NCI-H1048 (cell line): ENCODE data around the gene CTAG2.
"Not testable (repeated sequence)": the region's sequence is repeated elsewhere in the genome, so short reads cannot be mapped to it uniquely, and the experiment has no call there.

Experiments
- DNase-seq: peaks from one replicate; lab custom pipeline; 2025; lab: John Stamatoyannopoulos, UW

The CTAG2 gene

DNA sequence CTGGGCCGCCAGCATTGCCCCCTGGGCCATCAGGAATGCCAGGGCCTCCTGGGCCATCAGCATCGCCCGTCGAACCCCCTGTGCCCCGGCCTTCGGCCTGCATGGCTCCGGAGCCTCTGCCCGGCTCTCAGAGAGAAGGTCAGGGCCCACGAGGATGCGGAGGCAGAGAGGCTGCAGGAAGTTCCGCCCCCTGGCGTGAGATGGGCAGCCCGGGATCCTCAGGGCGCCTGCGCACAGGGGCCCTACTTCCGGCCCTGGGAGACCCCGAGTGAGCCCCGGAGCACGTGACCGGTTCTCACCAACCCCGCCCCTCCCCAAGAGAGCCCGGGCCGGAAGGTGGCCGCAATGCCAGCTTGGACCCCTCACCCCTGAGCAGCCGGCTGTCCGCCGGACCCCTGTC, at the start of gene CTAG2:
Gene CTAG2 (minus strand): TSS at position 167 of the 400 bp plus-strand sequence. CDS start 64 bp downstream, at position 103.
- not testable (repeated sequence) for DNase-seq

DNA sequence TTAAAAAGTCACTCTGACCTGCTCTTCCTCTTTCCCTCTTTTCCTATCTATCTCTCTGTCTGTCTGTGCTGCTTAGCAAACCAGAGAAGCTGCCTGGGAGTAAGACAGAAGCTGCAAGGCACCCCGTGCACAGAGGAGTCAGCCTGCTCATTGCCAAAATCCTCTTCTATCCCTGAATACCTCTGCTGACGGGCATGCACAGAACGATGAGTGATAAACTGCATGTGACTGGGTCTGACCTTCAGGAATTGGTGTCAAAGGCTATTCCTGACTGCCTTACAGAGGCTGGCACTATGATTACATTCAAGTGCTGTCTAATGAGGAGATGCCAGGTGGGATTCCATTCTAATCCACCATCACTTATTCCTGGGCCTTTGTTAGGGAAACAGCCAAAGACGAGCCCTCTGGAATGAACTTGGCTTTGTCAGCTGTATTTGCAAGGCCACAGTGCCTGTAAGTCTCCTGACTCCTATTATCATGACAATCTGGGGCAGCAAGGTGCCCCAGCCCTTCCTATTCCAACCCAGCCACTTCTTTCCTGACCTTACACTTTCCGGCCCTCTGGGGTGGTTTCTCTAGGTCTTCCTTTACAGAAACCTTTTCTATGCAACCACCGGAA, 45.4 kb upstream of the CTAG2 start:
- no peak for DNase-seq

DNA sequence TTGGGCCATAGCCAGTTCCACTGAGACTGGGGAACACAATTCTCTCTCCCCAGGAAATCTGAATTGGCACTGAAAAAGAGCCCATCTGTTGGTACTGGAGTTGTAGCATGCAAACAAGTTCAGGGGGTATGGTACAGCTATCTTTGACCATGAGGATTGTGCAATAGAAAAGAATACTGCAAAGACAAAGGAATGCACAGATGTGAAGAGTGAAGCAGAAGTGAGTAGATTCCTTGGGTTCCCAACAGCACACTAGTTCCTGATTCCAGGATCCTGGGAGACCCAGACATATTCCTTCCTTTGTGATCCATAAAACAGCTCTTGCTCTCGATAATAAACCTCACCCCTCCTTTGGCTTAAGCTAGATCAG, 43.3 kb upstream of the CTAG2 start:
- DNase-seq: no peak

DNA sequence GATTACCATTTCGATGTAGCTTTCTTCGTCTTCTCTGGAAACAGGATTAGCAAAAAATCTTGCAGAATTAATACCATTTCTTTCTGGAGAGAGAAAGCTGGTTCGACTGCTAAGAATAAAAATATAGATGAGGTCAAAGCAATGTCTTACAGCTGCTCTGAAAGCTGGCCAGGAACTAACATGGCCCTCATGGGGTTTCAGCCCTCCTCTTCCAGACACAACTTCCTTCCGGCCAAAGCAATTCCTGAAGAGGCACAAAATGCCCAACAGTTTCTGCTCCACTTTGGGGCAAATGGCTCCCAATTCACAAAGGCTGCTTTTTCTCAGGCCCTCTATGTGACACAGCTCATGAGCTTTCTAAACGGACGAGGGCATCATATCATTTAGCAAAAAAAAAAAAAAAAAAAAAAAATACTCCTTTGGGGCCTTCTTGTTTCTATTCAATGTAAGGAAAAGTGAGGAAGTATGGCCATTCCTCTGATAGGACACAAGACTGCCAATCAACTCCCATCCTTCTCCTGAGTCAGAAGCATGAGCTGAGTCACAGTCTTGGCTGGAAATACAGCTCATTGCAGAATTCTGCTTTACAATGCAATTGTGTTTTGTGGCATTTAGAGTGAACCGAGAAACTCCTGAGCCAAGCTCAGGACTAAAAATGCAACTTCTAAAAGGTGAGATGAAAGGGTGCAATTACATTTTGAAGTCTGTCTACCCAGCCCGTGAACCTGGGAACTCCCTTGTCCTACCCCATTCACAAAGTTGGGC, 42.7 kb upstream of the CTAG2 start:
- no peak for DNase-seq

DNA sequence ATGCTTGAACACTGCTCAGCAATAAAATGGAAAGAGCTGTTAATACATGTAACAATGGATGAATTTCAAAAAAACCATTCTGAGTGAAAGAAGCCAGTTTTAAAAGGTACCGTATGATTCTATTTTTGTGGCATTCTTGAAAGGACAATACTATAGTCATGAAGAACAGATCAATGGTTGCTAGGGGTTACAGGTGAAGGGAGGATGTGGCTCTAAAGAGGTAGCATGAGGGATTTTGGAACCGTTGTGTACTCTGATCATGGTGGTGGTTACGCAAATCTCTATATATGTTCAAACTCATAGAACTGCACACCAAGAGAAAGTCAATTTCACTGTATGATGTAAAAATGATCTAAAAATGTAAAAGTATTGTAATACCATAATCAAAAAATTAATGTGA, 40.0 kb upstream of the CTAG2 start:
- DNase-seq: no peak

DNA sequence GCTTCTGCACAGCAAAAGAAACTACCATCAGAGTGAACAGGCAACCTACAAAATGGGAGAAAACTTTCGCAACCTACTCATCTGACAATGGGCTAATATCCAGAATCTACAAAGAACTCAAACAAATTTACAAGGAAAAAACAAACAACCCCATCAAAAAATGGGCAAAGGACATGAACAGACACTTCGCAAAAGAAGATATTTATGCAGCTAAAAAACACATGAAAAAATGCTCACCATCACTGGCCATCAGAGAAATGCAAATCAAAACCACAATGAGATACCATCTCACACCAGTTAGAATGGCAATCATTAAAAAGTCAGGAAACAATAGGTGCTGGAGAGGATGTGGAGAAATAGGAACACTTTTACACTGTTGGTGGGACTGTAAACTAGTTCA, 37.1 kb upstream of the CTAG2 start:
- DNase-seq: not testable (repeated sequence)

DNA sequence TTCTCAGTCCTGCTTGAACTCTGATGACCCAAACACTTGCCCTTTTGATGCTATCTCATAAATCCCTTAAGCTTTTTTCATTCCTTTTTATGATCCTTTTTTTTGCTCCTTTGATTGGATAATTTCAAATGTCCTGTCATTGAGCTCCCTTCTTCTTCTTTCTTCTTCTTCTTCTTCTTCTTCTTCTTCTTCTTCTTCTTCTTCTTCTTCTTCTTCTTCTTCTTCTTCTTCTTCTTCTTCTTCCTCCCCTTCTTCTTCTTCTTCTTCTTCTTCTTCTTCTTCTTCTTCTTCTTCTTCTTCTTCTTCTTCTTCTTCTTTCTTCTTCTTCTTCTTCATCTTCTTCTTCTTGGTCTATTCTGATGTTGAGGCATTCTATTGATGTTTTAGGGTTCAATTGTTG, 18.7 kb upstream of the CTAG2 start:
- DNase-seq: not testable (repeated sequence)

DNA sequence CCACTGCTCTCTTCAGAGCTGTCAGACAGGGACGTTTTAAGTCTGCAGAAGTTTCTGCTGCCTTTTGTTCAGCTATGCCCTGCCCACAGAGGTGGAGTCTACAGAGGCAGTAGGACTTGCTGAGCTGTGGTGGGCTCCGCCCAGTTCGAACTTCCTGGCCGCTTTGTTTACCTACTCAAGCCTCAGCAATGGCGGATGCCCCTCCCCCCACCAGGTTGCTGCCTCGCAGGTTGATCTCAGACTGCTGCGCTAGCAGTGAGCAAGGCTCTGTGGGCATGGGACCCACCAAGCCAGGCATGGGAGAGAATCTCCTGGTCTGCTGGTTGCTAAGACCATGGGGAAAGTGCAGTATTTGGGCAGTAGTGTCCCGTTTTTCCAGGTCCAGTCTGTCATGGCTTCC, 17.5 kb upstream of the CTAG2 start:
- not testable (repeated sequence) for DNase-seq

DNA sequence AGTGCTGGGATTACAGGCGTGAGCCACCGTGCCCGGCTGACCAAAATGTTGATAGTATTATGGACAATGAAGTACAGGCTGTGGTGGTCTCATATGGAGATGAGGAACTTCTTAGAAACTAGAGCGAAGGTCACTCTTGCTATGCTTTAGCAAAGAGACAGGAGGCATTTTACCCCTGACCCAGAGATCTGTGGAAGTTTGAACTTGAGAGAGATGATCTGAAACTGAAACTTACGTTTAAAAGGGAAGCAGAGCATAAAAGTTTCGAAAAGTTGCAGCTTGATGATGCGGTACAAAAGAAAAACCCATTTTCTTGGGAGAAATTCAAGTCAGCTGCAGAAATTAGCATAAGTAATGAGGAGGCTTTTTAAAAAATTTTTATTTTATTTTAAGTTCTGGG, 8.5 kb upstream of the CTAG2 start:
- DNase-seq: no peak

DNA sequence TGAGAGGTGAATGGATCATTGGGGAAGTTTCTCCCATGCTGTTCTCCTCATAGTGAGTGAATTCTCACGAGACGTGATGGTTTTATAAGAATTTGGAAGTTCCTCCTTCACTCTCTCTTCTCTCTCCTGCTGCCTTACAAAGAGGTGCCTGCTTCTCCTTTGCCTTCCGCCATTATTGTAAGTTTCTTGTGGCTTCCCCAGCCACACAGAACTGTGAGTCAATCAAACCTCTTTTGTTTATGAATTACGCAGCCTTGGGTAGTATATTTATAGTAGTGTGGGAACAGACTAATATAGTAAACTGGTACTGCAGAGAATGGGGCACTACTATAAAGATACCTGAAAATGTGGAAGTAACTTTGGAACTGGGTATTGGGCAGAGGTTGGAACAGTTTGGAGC, 7.8 kb upstream of the CTAG2 start:
- DNase-seq: no peak

DNA sequence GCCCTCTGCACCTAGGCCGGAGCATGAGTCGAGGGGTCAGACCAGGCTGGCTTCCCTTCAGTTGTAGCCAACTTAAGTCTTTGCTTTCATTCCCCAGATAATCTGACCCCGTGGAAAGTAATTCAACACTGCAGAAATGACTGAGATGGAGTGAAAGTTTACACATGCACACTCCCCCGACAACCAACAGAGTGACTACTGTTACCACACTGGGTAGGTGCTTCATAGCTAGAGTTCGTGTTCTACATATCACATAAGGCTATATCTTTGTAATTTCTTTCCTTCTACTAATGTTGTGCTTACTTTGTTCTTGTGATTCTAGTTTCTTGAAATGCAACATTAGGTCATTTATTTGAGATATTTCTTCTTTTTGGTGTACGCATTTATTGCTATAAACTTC, 7.2 kb upstream of the CTAG2 start:
- no peak for DNase-seq

DNA sequence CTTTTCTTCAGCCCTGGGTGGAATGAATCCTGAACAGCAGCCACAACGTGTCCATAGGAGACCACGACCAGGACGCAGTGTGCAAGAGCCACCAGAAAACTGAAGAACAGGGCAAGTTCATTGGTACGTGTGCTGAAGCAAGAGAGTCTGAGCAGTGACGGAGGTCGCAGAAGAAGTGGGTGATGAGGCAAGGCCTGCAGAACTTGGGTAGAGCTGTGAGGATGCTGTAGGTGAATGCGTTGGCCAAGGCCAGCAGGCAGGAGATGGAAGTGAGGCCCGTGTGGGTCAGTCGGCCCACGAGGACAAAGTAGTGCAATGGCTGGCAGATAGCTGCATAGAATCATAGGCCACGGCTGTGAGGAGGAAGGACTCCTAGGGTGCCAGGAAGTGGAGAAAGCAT, 5.6 kb upstream of the CTAG2 start:
- no peak for DNase-seq

DNA sequence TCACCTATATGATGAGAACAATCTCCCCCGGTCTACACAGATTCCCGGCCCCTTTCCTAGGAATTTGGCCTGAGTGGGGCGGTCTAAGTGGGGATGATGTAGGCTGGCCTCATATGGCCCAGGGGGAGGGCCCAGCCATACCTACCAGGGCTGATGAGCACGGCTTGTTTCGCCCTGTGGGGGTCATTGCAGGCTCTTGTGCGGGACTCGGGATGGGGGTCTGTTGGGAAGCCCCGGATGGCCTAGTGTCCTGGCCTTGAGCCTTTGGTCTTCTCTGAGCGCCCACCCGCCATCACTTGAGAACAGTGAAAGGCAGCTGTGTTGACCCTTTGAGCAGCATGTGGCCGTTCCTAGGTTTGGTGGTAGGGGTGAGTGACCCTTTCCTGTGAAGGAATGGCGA, 4.8 kb upstream of the CTAG2 start:
- no peak for DNase-seq

DNA sequence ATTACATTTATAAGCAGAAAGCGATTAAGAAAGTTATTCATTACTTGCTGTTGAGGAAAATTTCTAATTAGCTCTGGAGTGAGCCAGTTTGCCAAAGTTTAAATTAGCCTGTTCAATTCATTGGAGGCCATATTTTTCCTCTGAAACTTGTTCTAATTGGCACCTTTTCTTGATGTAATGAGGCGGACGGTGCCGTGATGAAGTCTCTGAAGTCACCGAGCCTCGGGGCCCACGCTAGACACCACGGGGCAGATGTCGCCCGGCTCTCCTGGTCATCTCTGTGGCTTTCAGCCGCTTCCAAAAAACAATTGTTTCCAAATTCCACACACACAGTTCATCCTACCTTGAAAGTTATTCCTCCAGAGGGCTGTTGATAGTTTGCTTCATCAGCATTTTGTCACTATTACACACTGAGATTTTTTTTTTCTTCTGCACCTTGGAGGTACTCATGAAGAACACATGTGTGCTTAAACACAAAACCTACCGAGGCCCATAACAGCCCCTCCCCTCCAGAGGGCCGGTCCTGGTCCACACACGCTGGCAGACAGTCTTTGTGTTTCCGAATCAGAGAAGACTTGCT, 3.9 kb upstream of the CTAG2 start:
- DNase-seq: no peak

DNA sequence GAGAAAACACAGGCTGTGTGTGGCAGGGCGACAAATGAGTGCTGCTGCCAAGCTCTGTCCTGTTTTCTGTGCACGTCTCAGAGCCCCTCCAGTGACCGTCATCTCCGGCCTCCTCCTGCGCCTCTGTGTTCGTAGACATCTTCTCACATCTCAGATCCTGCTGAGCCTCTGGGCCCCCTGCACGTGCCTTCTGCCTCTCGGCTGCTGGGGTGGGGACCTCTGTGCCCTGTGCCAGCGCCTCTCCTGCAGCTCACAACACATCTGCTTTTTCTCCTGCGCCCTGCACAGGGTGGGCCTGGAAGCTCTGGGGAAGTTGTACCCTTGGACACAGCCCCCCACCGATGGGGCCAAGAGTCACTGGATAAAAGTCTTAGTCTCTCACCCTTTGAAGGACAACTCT, 2.4 kb upstream of the CTAG2 start:
- no peak for DNase-seq

DNA sequence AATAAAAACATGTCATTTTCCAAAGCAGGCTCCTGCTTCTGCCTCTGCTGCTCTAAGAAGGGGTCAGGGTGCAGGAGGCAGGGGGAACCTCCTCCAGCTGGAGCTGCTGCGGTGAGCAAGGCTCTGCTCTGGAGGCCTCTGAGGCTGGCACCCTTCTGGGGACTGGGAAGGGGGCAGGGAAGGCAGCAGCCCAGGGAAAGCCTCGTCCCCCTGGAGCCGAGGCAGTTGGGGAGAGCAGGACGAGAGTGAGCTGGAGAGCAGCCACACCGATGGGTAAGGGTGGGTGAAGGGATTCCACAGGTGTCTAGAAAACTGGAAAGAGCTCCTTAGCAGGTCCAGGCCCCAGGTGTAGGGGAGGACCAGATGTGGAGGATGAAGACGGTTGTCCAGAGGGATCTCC, 2.0 kb upstream of the CTAG2 start:
- DNase-seq: no peak

DNA sequence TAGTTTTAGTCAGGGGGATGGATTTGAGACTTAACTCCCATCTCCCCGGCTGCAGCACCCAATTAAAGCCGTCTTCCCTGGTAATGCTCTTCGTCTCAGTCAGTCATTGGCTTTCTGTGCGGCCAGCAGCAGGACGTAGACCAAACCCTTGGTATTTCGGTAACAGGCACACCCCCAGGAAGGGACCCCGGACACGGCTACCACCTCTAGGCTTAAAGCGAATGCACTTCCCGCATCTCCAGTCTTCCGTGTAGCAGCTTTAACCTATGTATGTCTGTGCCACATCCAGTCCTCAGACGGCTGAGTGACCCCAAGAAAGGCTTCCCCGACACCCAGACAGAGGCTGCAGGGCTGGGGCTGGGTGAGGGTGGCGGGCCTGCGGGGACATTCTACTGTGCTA, 1.5 kb upstream of the CTAG2 start:
- no peak for DNase-seq

DNA sequence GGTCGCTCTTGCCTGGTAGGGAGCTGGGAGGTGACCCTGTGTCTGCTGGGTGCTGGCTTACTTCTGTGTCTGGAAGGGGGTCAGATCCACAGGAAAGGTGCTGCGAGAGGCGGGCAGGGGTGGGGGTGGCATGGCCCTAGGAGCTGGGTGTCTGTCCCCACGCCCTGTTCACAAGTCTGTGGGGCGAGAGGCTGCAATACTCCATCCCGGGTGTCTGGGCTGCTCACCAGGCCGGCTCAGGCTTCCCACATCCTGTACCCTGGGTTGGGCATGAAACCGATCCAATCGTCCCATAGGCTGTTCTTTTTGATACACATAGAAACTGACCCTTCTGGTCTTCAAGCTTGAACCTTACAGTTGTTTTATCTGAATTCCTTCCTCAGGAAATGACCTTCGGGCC, 993 bp upstream of the CTAG2 start:
- no peak for DNase-seq

DNA sequence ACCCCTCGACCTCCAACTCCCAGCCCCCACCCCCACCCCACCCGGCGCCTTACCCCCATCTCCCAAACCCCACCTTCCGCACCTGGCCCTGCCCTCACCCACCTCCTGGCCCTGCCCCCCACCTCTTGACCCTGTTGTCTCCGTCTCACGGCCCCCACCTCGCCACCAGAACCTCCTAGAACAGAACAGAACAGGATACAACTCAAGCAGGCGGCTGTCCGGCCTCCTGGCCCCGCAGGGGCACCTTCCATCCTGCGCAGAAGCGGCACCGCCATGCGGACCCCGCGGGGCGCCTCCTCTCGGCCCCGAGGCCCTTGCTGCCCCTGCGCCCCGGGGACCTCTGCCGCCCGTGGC, 354 bp downstream of the CTAG2 start:
- no peak for DNase-seq

DNA sequence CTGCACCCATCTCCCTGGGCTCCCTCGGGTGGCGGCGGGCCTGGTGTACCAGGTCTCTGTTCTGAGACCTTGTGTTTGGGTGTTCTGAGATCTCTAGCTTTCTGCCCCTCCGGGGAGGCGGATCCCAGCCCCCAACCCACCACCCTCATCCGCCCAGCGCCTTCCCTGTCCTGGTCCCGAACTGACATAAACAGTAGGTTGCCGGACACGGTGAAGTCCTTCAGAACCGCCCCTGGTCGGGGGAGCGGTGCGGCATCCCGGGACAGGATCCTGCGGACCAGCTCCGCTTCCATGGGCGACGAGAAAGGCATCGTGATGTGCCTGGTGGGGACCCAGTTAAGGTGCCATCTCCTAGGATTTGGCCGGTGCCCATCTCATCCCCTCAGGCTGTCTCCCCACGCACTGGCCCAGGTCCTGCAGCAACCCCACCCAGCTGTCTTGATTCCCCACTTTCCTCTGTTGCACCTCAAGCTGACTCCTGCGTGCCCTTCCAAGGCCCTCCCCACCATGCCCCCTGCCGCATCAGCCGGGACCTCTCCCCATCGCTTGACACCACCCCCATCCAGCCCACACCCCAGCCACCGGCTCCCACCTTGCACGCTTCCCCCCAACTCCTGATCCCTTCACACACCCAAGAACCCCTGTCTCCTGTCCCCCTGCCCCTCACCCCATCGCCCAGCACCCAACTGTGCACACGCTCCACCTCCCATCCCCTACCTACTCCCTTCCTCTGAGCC, 900 bp downstream of the CTAG2 start:
- no peak for DNase-seq

DNA sequence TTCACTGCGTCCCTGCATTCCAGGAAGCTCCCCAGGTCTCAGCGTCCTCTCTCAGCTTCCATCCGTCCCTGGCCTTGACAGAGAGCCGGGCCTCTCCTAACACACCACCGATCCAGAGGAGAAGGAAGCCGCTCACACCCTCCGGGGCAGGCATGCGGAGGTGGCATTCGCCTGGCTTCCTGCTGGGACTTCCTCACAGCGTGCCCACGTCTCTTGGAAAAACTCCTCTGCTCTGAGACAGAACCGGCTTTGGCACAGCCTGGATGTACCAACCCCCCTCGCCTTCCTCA, 3.2 kb downstream of the CTAG2 start:
- DNase-seq: no peak

DNA sequence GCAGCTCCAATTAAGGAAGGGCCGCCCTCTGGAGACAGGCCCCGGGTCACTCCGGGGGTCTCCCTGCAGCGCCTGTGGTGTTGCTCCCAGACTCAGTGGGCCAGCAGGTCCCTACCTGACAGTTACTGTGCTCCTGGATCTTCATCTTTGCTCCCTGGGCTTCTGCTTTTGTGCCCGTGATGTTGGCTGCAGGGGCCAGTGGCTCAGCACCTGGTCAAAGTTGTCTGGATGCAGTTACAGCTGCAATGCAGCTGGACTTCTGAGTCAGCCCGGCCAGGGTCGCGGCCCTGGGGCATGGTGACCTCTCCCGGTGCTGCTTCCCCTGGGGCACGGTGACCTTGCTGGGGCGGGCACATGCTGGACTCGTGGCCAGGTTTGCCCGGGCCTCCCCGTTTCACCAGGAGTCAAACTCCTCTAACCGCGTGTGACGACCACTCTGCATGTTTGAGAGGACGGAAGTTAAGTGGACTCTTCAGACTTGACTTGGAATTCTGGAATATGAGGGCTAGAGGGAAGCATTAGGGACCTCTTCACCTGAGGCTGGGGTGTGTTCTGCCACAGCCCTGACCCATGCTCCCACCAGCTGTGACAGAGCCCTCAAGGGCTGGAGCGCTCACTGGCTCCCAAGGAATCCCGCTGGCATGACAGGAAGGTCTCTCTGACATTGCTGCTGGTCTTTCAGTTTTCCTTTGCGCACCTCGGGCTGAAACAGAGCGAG, 3.7 kb downstream of the CTAG2 start:
- DNase-seq: no peak

DNA sequence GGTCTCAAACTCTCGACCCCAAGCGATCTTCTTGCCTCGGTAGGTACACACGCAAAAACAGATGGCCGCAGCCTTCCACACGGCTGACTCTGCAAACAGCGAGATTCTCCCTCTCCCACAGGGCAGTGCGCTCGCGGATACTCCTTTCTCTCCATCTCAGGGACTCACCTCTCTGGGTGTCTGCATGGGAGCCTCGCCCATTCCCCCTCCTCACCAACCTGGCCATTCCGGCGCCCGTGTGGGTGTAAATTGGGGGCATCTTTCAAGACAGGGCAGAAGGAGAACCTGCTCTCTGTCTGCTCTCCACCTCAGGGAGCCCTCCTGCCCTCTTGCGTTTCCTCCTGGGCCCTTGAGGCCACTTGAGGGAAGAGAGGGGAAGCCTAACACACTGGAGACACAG, 4.4 kb downstream of the CTAG2 start:
- no peak for DNase-seq
